SK-N-SH treated with all-trans-retinoic acid at 6 μM for 48 hours (cell line): ENCODE measurements around the gene RTP1.

Source experiments
- ATAC-seq: fragments of 200-7000 bp; cut with Tn5 transposase; 3 replicates; pipeline ENCODE4 v1.9.1; 2020; ENCODE audit warnings: mild to moderate bottlenecking, moderate library complexity
- ARNTL ChIP-seq: fragments of 450-650 bp; formaldehyde crosslinking; IDR thresholded peaks from 2 replicates; pipeline ENCODE4 v1.5.0; 2020; ENCODE audit warnings: low read depth, mild to moderate bottlenecking, moderate library complexity, borderline replicate concordance
- BACH2 ChIP-seq: fragments of 250-450 bp; sonication (Bioruptor Pico); IDR thresholded peaks from 2 replicates; pipeline ENCODE4 v1.9.0; 2021; ENCODE audit warnings: mild to moderate bottlenecking, borderline replicate concordance
- CREB5 ChIP-seq: fragments of 250-450 bp; sonication (Bioruptor Pico); IDR thresholded peaks from 2 replicates; pipeline ENCODE4 v1.5.1; 2020; ENCODE audit warnings: low read depth, mild to moderate bottlenecking, moderate library complexity
- CSDC2 ChIP-seq: fragments of 250-450 bp; sonication (Bioruptor Pico); IDR thresholded peaks from 2 replicates; pipeline ENCODE4 v1.5.0; 2020; ENCODE audit warnings: mild to moderate bottlenecking, moderate library complexity
- CSRNP3 ChIP-seq: fragments of 250-450 bp; sonication (Bioruptor Pico); IDR thresholded peaks from 2 replicates; pipeline ENCODE4 v1.5.1; 2021; ENCODE audit warnings: mild to moderate bottlenecking, moderate library complexity
- ESRRG ChIP-seq: fragments of 250-450 bp; sonication (Bioruptor Pico); IDR thresholded peaks from 2 replicates; pipeline ENCODE4 v1.6.1; 2021; ENCODE audit warnings: mild to moderate bottlenecking
- GLIS3 ChIP-seq: fragments of 250-450 bp; sonication (Bioruptor Pico); IDR thresholded peaks from 2 replicates; pipeline ENCODE4 v1.5.0; 2020; ENCODE audit warnings: mild to moderate bottlenecking, moderate library complexity
- ISL1 ChIP-seq: fragments of 250-450 bp; sonication (Bioruptor Pico); IDR thresholded peaks from 2 replicates; pipeline ENCODE4 v2.1.2; 2022; ENCODE audit warnings: mild to moderate bottlenecking, moderate library complexity
- OSR1 ChIP-seq: fragments of 250-450 bp; sonication (Bioruptor Pico); IDR thresholded peaks from 2 replicates; pipeline ENCODE4 v1.8.0; 2022; ENCODE audit warnings: moderate library complexity, mild to moderate bottlenecking, inconsistent platforms
- PATZ1 ChIP-seq: fragments of 250-450 bp; sonication (Bioruptor Pico); IDR thresholded peaks from 2 replicates; pipeline ENCODE4 v1.8.0; 2020; ENCODE audit warnings: mild to moderate bottlenecking, moderate library complexity, borderline replicate concordance
- PPARA ChIP-seq: fragments of 250-450 bp; sonication (Bioruptor Pico); IDR thresholded peaks from 2 replicates; pipeline ENCODE4 v1.5.0; 2020; ENCODE audit warnings: mild to moderate bottlenecking, borderline replicate concordance
- RARB ChIP-seq: fragments of 250-450 bp; sonication (Bioruptor Pico); IDR thresholded peaks from 2 replicates; pipeline ENCODE4 v1.8.0; 2021; ENCODE audit warnings: mild to moderate bottlenecking, moderate library complexity
- SNAI2 ChIP-seq: fragments of 250-450 bp; sonication (Bioruptor Pico); IDR thresholded peaks from 2 replicates; pipeline ENCODE4 v1.5.0; 2020; ENCODE audit warnings: mild to moderate bottlenecking, moderate library complexity
- TCF4 ChIP-seq: fragments of 250-450 bp; sonication (Bioruptor Pico); IDR thresholded peaks from 2 replicates; pipeline ENCODE4 v1.8.0; 2021; ENCODE audit warnings: mild to moderate bottlenecking, moderate library complexity, borderline replicate concordance
- TOX ChIP-seq: fragments of 250-450 bp; sonication (Bioruptor Pico); IDR thresholded peaks from 2 replicates; pipeline ENCODE4 v1.8.0; 2021; ENCODE audit warnings: mild to moderate bottlenecking, moderate library complexity, borderline replicate concordance
- TSHZ2 ChIP-seq: fragments of 250-450 bp; sonication (Bioruptor Pico); IDR thresholded peaks from 2 replicates; pipeline ENCODE4 v1.5.0; 2020; ENCODE audit warnings: mild to moderate bottlenecking, moderate library complexity
- ZC3H10 ChIP-seq: fragments of 250-450 bp; sonication (Bioruptor Pico); IDR thresholded peaks from 2 replicates; pipeline ENCODE4 v1.5.1; 2021; ENCODE audit warnings: mild to moderate bottlenecking, moderate library complexity
- ZFP3 ChIP-seq: fragments of 250-450 bp; sonication (Bioruptor Pico); IDR thresholded peaks from 2 replicates; pipeline ENCODE4 v1.5.0; 2020; ENCODE audit warnings: mild to moderate bottlenecking, moderate library complexity
- ZFP30 ChIP-seq: fragments of 450-650 bp; formaldehyde crosslinking; IDR thresholded peaks from 2 replicates; pipeline ENCODE4 v1.5.0; 2022; ENCODE audit warnings: mild to moderate bottlenecking, moderate library complexity
- ZNF565 ChIP-seq: fragments of 450-650 bp; formaldehyde crosslinking; conservative IDR thresholded peaks from 2 replicates; pipeline ENCODE4 v1.5.0; 2020; ENCODE audit warnings: low read depth, mild to moderate bottlenecking, moderate library complexity
- ZNF70 ChIP-seq: fragments of 450-650 bp; formaldehyde crosslinking; IDR thresholded peaks from 2 replicates; pipeline ENCODE4 v1.5.0; 2020; ENCODE audit warnings: mild to moderate bottlenecking, moderate library complexity
- ZNF8 ChIP-seq: fragments of 450-650 bp; formaldehyde crosslinking; IDR thresholded peaks from 2 replicates; pipeline ENCODE4 v1.5.0; 2020; ENCODE audit warnings: mild to moderate bottlenecking, moderate library complexity
- TF ChIP-seq, protein P1 (sequence below): fragments of 250-450 bp; sonication (Bioruptor Pico); IDR thresholded peaks from 2 replicates; pipeline ENCODE4 v1.8.0; 2021; ENCODE audit warnings: low read depth, mild to moderate bottlenecking, moderate library complexity, borderline replicate concordance

Gene RTP1

DNA sequence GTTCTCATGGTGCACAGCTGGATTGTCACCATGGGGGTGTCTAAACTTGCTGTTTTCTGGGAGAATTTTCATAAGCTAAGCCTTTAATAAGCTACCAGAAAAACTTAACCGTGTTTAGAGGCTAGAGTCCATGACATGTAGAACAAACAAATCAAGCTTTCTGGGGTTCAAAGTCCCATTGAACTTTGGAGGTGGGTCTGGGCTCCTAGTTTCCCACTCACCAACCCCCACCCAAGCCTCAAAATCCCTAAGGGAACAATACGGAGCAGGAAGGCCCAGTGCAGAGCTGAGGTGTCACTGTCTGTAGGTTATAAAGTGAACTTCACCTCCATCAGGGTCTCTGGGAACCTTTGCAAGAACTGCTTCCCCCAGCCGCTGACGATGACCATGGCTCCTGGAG lies 25.5 kb downstream of the RTP1 start:
- no peak for TF ChIP-seq ARNTL
- no peak for TF ChIP-seq ZNF8 (CRISPR knock-in tag)
- TF ChIP-seq CREB5: no peak
- TF ChIP-seq ZFP3 (CRISPR knock-in tag): no peak
- TF ChIP-seq, protein P1, sequence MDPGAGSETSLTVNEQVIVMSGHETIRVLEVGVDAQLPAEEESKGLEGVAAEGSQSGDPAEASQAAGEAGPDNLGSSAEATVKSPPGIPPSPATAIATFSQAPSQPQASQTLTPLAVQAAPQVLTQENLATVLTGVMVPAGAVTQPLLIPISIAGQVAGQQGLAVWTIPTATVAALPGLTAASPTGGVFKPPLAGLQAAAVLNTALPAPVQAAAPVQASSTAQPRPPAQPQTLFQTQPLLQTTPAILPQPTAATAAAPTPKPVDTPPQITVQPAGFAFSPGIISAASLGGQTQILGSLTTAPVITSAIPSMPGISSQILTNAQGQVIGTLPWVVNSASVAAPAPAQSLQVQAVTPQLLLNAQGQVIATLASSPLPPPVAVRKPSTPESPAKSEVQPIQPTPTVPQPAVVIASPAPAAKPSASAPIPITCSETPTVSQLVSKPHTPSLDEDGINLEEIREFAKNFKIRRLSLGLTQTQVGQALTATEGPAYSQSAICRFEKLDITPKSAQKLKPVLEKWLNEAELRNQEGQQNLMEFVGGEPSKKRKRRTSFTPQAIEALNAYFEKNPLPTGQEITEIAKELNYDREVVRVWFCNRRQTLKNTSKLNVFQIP (CRISPR knock-in tag): no peak
- no peak for TF ChIP-seq ZC3H10 (CRISPR knock-in tag)
- TF ChIP-seq BACH2 (CRISPR knock-in tag): no peak
- TF ChIP-seq SNAI2 (CRISPR knock-in tag): no peak
- no peak for TF ChIP-seq ESRRG
- TF ChIP-seq ISL1: no peak
- TF ChIP-seq TOX (CRISPR knock-in tag): no peak
- TF ChIP-seq ZNF565 (CRISPR knock-in tag): no peak
- no peak for ATAC-seq

- TF ChIP-seq TOX (CRISPR knock-in tag) (no peak), OSR1 (no peak), ZNF70 (CRISPR knock-in tag) (no peak), ZFP30 (CRISPR knock-in tag) (no peak), ZNF565 (CRISPR knock-in tag) (no peak), GLIS3 (CRISPR knock-in tag) (no peak), ZNF8 (CRISPR knock-in tag) (no peak), ZFP3 (CRISPR knock-in tag) (no peak), TCF4 (CRISPR knock-in tag) (no peak), RARB (no peak), BACH2 (CRISPR knock-in tag) (no peak), SNAI2 (CRISPR knock-in tag) (no peak), CREB5 (no peak), TSHZ2 (CRISPR knock-in tag) (no peak), PATZ1 (CRISPR knock-in tag) (no peak), CSRNP3 (no peak), ESRRG (no peak), CSDC2 (no peak), PPARA (CRISPR knock-in tag) (no peak)
- TF ChIP-seq, protein P1 (CRISPR knock-in tag): no peak
Observed at GRCh38 chr3:187223799-187224198, 26.5 kb downstream of the RTP1 start.

More at GRCh38 chr3:187223799-187224198, 26.5 kb downstream of the RTP1 start:
- no peak for ATAC-seq
